Endothelial cell of umbilical vein (primary cell): Measurements from ENCODE around the gene YIPF2. TPM values are rescaled to one million over a fixed set of nuclear protein-coding genes. Genes with fewer than 3 reads are reported as not detected.

ENCODE experiments used
- BruUV-seq: library from RNA; stranded (reverse); fragments of 400-500 nt; replicated peaks from 2 replicates; lab custom pipeline; 2021; lab: Mats Ljungman, UMichigan
- CTCF ChIA-PET: fragments of 300-600, 350-600 bp; sonication (Branson Sonifier 250); formaldehyde crosslinking; loops from one replicate; lab custom pipeline; 2021; ENCODE audit warnings: antibody characterized with exemption, inconsistent platforms; lab: Charles Lee
- POLR2A ChIA-PET: fragments of 300-600, 350-600 bp; sonication (Branson Sonifier 250); formaldehyde crosslinking; loops from one replicate; lab custom pipeline; 2021; ENCODE audit warnings: antibody characterized with exemption, inconsistent platforms; lab: Charles Lee
- DNase-seq: peaks from one replicate; pipeline ENCODE4 v3.0.0-alpha.2; 2011; ENCODE audit warnings: low read depth, low spot score
- FAIRE-seq: peaks from 2 replicates; lab custom pipeline; 2011; peaks lifted over from hg19 to GRCh38; lab: Jason Lieb, UNC
- H2AFZ ChIP-seq: 2 replicates; pipeline ENCODE4 v1.6.0; 2012; ENCODE audit warnings: low read depth, low read length, control low read depth, inconsistent platforms
- H3K27ac ChIP-seq: 2 replicates; pipeline ENCODE4 v1.5.1; 2011; ENCODE audit warnings: low read depth, mild to moderate bottlenecking, control low read depth, low read length, moderate library complexity; ENCODE audit not compliant: insufficient read depth
- H3K27me3 ChIP-seq, 2 experiments: 2 replicates each; pipeline versions ENCODE4 v1.6.0 to v1.6.1; 2011; ENCODE audit warnings: low read length in 2 of 2, mixed read lengths in 1 of 2; ENCODE audit not compliant: control insufficient read depth in 2 of 2, insufficient read depth in 2 of 2
- H3K36me3 ChIP-seq, 2 experiments: 2 replicates in 1 of 2; 3 replicates in 1 of 2; pipeline ENCODE4 v1.5.1; 2011; ENCODE audit warnings: low read length in 2 of 2, mild to moderate bottlenecking in 1 of 2, moderate library complexity in 1 of 2; ENCODE audit not compliant: control insufficient read depth in 2 of 2, insufficient read depth in 2 of 2; ENCODE audit errors: extremely low read depth in 1 of 2
- H3K4me1 ChIP-seq: 3 replicates; pipeline ENCODE4 v1.5.1; 2011; ENCODE audit warnings: mild to moderate bottlenecking, low read length; ENCODE audit not compliant: control insufficient read depth, insufficient read depth; ENCODE audit errors: extremely low read depth
- H3K4me2 ChIP-seq: 2 replicates; pipeline ENCODE4 v1.6.1; 2011; ENCODE audit warnings: low read length, control low read depth, mixed read lengths; ENCODE audit not compliant: insufficient read depth
- H3K4me3 ChIP-seq, 3 experiments: fragments of 200-600 bp in 1 of 3; sonication (generic), shearing (Covaris generic) in 1 of 3; replicated peaks in 1 of 3; 2 replicates each; pipeline ENCODE4 v1.5.1; 2011 to 2016; ENCODE audit warnings: control low read depth in 3 of 3, low read length in 3 of 3, mild to moderate bottlenecking in 2 of 3, inconsistent platforms in 1 of 3, low read depth in 1 of 3, moderate library complexity in 1 of 3; ENCODE audit not compliant: insufficient read depth in 1 of 3
- H3K79me2 ChIP-seq: 2 replicates; pipeline ENCODE4 v1.6.0; 2012; ENCODE audit warnings: low read length, inconsistent platforms; ENCODE audit not compliant: control insufficient read depth, insufficient read depth
- H3K9ac ChIP-seq: replicated peaks from 2 replicates; pipeline ENCODE3; 2011; ENCODE audit warnings: low read length, control low read depth; ENCODE audit not compliant: insufficient read depth; ENCODE audit errors: extremely low read depth
- H3K9me1 ChIP-seq: replicated peaks from 3 replicates; pipeline ENCODE4 v1.6.0; 2011; ENCODE audit warnings: mild to moderate bottlenecking, low read length; ENCODE audit not compliant: control insufficient read depth, insufficient read depth; ENCODE audit errors: extremely low read depth
- H3K9me3 ChIP-seq: replicated peaks from 2 replicates; pipeline ENCODE4 v1.5.1; 2012; ENCODE audit warnings: low read length, inconsistent platforms; ENCODE audit not compliant: control insufficient read depth, insufficient read depth
- H4K20me1 ChIP-seq: replicated peaks from 2 replicates; pipeline ENCODE3; 2011; ENCODE audit warnings: mild to moderate bottlenecking, low read length; ENCODE audit not compliant: control insufficient read depth, insufficient read depth; ENCODE audit errors: extremely low read depth
- CTCF ChIP-seq, 2 donors: IDR thresholded peaks; 1 replicate in 1 of 2; 2 replicates in 1 of 2; pipeline ENCODE4 v1.5.1; 2011; ENCODE audit warnings: low read length in 2 of 2, mild to moderate bottlenecking in 2 of 2, moderate library complexity in 2 of 2, control low read depth in 1 of 2, inconsistent platforms in 1 of 2, low read depth in 1 of 2; ENCODE audit not compliant: insufficient read depth in 1 of 2; ENCODE audit errors: extremely low read depth in 1 of 2
- EZH2 ChIP-seq: IDR thresholded peaks from 2 replicates; pipeline ENCODE4 v1.6.1; 2012; ENCODE audit warnings: borderline replicate concordance, low read depth, mild to moderate bottlenecking, moderate library complexity, low read length, inconsistent platforms; ENCODE audit not compliant: severe bottlenecking
- FOS ChIP-seq: IDR thresholded peaks from 2 replicates; pipeline ENCODE4 v1.6.1; 2011; ENCODE audit warnings: mild to moderate bottlenecking, low read length, moderate library complexity, borderline replicate concordance; ENCODE audit not compliant: insufficient read depth
- GATA2 ChIP-seq: IDR thresholded peaks from 2 replicates; pipeline ENCODE4 v1.7.0; 2011; ENCODE audit warnings: low read depth, mild to moderate bottlenecking, moderate library complexity, mixed read lengths, low read length; ENCODE audit not compliant: insufficient read length, insufficient read depth
- JUN ChIP-seq: IDR thresholded peaks from 2 replicates; pipeline ENCODE4 v1.6.1; 2011; ENCODE audit warnings: borderline replicate concordance, low read depth; ENCODE audit not compliant: insufficient read length, insufficient read depth
- MAX ChIP-seq: IDR thresholded peaks from 2 replicates; pipeline ENCODE4 v1.6.1; 2011; ENCODE audit not compliant: insufficient read depth, insufficient read length
- MYC ChIP-seq: IDR thresholded peaks from one replicate; pipeline ENCODE4 v1.6.1; 2011; ENCODE audit warnings: mild to moderate bottlenecking, low read depth, low read length
- POLR2A ChIP-seq: IDR thresholded peaks from 2 replicates; pipeline ENCODE4 v1.6.1; 2012; ENCODE audit warnings: low read depth, mild to moderate bottlenecking, control low read depth, low read length
- POLR2AphosphoS5 ChIP-seq: IDR thresholded peaks from 2 replicates; pipeline ENCODE4 v1.6.1; 2012; ENCODE audit warnings: low read depth, mild to moderate bottlenecking, control low read depth, low read length, moderate library complexity; ENCODE audit not compliant: insufficient read depth
- dilution Hi-C: fragments of 300-500 bp; cut with MboI; formaldehyde crosslinking; loops from one replicate; pipeline ENCODE4 v1.15.0; 2019; ENCODE audit warnings: low sequenced_read_pairs; ENCODE audit not compliant: extremely low pct_ligation_motif_present
- intact Hi-C: fragments of 100-400 bp; cut with micrococcal nuclease; formaldehyde crosslinking; loops from one replicate; pipeline ENCODE4 v1.10.0; 2022
- polyA plus RNA-seq, 4 experiments: library from polyadenylated mRNA; depleted of rRNA in 3 of 4; stranded (reverse) in 3 of 4; unstranded in 1 of 4; fragments of >200 nt; gene quantifications; 2 replicates each; pipeline versions ENCODE4 v1.2.1 to v1.2.3, GENCODE V29; 2011 to 2012; ENCODE audit warnings: missing spikeins in 1 of 4
- total RNA-seq: library from RNA; stranded (reverse); gene quantifications from 2 replicates; pipeline ENCODE4 v1.2.3, GENCODE V29; 2021

YIPF2 gene
- total and polyA plus RNA-seq, 2 donors (not counting 3 experiments of a cell fraction or from before 2014, with no cell fraction given) = 47.8 to 104 TPM

GRCh38 chr19:10887616-10888367 lies 40.6 kb downstream of the YIPF2 start:
- H3K9ac ChIP-seq = no peak overlapping the region
- no peak for FAIRE-seq
- ChIA-PET CTCF (interaction anchor here (0.9 to 3.6 kb wide), 10 partner anchors 9 to 54 kb away, joined by 3 to 13 read pairs (median 5); partner anchors contain the start of gene CARM1), POLR2A (interaction anchor here (0.6 kb wide), 1 partner anchor 227 kb away, joined by 3 read pairs; no protein-coding TSS in a partner anchor)
- H3K4me2 ChIP-seq = no peak overlapping the region
- H2AFZ ChIP-seq = no peak overlapping the region
- TF ChIP-seq POLR2AphosphoS5 (no peak), MYC (no peak), CTCF (IDR thresholded peaks at IDR 0.05; ENCODE audit: extremely low read depth in 1 of 2, insufficient read depth in 1 of 2, low read depth in 1 of 2, low read length in 2 of 2) (no peak), EZH2 (no peak), FOS (no peak), GATA2 (no peak), POLR2A (no peak), JUN (no peak), MAX (no peak)
- H3K9me1 ChIP-seq = no peaks in the 10 kb centered on the region
- H3K9me3 ChIP-seq = no peaks in the 10 kb centered on the region
- intact Hi-C loops (no loop called here), dilution Hi-C loops (no loop called here)
- no peaks in the 10 kb centered on the region for H3K27me3 ChIP-seq
- H3K27ac ChIP-seq = no peak overlapping the region
- no peak for DNase-seq
- no peak overlapping the region for H3K4me3 ChIP-seq
- H3K79me2 ChIP-seq = peaks cover 22% of the 10 kb centered on the region
- H3K4me1 ChIP-seq = no peaks in the 10 kb centered on the region
- BruUV-seq = no TSS peak
- no peaks in the 10 kb centered on the region for H4K20me1 ChIP-seq
- H3K36me3 ChIP-seq = no peaks in the 10 kb centered on the region
